Astrocyte of the spinal cord (primary cell): ENCODE results near the gene POT1.

ENCODE experiments used
- DNase-seq: peaks from one replicate; pipeline ENCODE4 v3.0.0; 2011; ENCODE audit warnings: low read depth, low spot score
- H3K4me3 ChIP-seq: 2 replicates; pipeline ENCODE4 v1.5.1; 2011; ENCODE audit warnings: low read depth, mild to moderate bottlenecking, low read length, moderate library complexity
- CTCF ChIP-seq: IDR thresholded peaks from 2 replicates; pipeline ENCODE4 v1.5.1; 2012; ENCODE audit warnings: low read depth, mild to moderate bottlenecking, low read length, inconsistent platforms
- in situ Hi-C: cut with HindIII; loops from 2 replicates; pipeline ENCODE4 v1.10.0; 2017; ENCODE audit warnings: low sequenced_read_pairs

POT1 gene

DNA sequence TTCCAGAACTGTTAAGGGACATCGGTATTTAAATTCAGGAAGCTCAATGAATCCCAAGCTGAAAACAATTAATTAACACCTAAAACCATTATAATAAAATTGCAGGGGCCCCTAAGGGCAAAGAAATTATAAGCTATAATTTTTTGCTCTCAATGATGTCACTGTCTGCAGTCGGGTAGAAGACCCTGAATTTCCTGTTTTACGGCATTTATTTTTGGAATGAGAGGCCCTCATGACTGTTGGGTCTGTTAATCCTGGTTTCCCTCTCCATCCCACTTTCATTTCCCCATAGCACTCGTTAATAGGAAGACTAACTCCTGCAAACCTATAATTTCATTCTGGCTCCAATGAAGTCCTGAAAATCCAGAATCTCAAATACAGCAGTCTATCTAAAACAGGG, 138.2 kb downstream of the POT1 start:
- no peak overlapping the region for H3K4me3 ChIP-seq
- no peak for DNase-seq
- in situ Hi-C loops: no loop called here
- TF ChIP-seq CTCF: no peak

DNA sequence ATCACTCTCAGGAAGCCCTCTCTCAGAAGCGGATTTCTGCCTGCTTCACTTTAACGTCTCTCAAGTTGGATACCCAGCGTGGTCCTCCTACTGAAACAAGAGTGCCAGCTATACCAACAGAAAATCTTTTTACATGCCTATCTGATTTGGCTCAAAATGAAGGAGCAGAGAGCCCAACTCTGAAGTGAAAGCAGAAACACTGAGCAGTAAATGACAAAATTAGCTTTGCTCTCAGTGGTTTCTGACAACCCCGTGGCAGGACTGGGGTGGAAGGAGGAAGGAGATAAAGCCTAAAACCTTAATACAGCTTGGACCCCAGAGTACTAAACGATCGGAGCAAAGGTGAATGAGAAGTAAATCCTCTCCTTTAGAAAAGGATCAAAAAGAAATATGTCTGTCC, 139.0 kb downstream of the POT1 start:
- in situ Hi-C loops: no loop called here
- TF ChIP-seq CTCF: no peak
- no peak overlapping the region for H3K4me3 ChIP-seq
- DNase-seq: no peak

DNA sequence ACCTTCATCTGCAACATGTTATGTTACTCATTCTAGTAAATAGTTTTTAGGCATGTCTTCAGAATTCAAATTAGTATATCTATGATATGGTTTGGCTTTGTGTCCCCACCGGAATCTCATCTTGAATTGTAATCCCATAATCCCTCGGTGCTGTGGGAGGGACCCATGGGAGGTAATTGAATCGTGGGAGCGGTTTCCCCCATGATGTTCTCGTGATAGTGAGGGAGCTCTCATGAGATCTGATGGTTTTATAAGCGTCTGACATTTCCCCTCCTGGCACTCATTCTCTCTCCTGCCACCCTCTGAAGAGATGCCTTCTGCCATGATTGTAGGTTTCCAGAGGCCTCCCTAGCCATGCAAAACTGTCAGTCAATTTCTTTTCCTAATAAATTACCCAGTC, 143.6 kb downstream of the POT1 start:
- TF ChIP-seq CTCF: no peak
- DNase-seq: no peak
- no peak overlapping the region for H3K4me3 ChIP-seq
- in situ Hi-C loops: no loop called here

DNA sequence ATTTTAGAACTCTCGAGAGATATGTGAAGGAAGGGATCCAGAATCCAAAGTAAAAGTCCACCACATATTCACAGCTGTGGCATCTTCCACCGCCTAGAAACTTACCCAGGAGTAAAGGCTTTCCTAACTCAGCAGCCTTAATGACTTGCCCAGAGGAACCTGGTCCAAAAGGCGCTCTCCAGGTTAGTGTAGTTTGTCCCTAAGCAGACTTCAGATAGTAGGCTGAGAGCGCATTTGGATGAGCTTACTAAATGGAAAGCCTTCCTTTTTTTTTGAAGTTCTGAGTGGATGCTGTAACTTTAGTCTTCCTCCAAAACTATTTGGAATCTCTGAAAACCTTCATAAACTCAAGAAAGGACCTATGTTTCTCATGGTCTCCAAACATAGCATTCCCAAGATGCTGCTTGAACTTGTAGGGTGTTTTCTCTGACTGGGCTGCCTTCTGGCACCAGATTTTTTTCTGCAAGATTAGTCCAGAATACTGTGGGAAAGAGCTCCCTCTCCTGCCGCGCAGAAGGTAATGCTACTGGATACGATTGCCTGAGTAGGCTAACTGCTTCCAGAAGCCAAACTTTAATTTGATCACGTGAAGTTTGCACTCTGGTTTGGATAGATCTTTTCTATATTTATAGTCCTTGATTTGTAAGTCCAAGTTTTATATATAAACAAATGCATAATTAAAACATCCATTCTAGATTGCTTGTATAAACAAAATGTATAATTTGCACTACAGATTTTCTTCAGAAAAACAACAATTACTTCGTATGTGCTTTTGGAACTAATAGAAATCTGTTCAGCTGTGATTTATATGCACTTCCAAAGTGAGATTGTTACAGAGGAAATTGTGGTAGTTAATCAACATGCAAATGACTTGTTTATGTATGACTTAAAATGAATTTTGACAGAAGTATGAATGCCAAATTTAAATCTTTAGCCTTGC, 144.5 kb downstream of the POT1 start:
- peak; percentile 90 for TF ChIP-seq CTCF
- no peak overlapping the region for H3K4me3 ChIP-seq
- peak; percentile 63 for DNase-seq
- in situ Hi-C loops: no loop called here

DNA sequence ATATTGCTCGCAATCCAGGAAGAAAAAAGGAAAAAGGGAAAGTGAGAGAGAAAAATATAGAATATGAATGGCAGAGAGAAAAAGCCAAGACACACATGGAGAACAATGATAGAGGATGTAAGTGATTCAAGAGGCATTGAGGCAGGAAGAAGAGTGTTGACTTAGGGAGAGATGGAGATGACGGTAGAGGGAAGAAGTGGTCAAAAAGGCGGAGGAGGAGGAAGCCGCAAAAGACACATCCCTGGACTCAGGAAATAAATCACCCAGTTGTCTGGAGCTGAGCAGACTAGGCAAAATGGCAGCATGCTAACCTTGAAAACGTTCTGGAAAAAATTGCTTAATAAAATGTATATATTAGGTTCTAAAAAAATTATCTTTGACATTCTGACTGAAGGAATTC, 146.4 kb downstream of the POT1 start:
- in situ Hi-C loops: no loop called here
- TF ChIP-seq CTCF: no peak
- DNase-seq: no peak
- no peak overlapping the region for H3K4me3 ChIP-seq

DNA sequence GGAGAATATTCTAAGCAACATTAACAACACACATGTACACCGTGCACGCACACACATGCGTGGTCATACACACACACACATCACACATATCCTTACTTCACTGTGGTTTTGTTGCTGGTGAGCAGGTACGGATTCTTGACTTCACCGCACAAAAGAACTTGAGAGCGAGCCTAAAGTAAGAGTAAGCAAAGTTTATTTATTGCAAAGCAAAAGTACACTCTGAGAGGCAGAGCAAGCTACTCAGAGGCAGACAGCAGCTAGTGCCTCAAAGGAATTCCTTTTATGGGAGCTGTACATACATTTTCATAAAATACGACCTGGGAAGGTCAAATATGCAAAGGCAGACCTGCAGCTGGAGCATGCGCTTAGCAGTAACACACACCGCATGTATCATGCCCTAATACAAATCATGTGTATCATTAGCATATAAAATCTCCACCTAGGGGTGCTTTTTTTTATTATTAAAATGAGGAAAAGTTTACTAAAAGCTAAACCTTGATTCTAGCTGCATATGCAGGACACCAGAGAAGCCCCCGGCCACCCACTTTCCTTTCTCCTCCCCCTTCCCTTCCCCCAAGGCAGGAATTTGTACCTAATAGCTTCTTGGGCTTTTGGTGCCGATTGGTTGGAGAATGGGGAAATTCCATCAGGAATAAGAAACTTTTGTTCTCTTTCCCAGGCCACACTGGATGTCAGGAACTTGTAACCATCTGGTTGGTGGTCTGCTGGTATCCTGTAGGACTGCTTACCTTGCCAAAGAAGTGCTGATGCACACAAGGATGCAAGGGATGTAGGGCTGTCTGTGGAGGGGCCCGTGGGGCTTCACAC, 147.5 kb downstream of the POT1 start:
- H3K4me3 ChIP-seq: no peak overlapping the region
- no peak for DNase-seq
- no peak for TF ChIP-seq CTCF
- in situ Hi-C loops: no loop called here
